ENCODE data around the gene SERPINE2. TPM values are rescaled to one million over a fixed set of nuclear protein-coding genes. Genes with fewer than 3 reads are reported as not detected.

The SERPINE2 gene
- total RNA-seq, 4 donors from 2014 or later: 7.0 to 16.5 (median 10.0) TPM

DNA sequence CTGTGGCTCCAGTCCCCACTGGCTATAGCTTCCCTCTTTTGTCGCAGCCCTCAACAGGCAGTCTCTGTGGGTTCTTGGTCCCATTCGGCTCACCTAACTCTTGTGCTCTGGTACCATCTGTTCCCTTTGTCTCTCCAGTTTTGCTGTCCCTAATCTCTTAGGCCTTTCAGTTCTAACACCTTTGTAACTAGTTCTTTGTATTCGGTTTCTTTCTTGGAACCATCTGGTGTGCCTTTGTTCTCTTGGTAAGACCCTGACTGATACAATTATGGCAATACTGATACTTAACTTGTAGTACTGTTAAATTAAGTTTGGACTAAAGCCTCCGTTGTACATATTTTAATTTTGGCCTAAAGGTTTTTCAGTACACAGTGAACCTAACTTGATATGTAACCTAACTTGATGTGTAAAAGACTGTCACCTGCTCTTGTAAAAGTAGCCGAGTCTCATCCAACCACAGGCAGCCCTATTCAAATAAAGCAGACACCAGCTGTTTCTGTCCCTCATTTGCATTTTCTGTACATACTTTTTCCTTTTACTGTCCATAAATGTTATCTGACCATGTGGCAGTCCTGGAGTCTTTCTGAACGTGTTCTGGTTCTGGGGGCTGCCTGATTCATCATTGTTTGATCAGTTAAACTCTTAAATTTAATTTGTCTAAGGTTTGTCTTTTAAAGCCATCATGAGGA, 86.7 kb downstream of the SERPINE2 start:
- Histone ChIP-seq H3K4me1 (peaks cover 7% of the 10 kb centered on the region), H3K27me3 (no peaks in the 10 kb centered on the region), H3K27ac (no peak overlapping the region), H3K9me3 (no peaks in the 10 kb centered on the region), H3K36me3 (no peaks in the 10 kb centered on the region), H3K4me3 (no peak overlapping the region)
- no peak for TF ChIP-seq POLR2AphosphoS5 (IDR thresholded peaks at IDR 0.05)
- TF ChIP-seq EP300 (IDR thresholded peaks at IDR 0.05): no peak
- no peak for TF ChIP-seq POLR2A (IDR thresholded peaks at IDR 0.05)
- TF ChIP-seq, protein P1, sequence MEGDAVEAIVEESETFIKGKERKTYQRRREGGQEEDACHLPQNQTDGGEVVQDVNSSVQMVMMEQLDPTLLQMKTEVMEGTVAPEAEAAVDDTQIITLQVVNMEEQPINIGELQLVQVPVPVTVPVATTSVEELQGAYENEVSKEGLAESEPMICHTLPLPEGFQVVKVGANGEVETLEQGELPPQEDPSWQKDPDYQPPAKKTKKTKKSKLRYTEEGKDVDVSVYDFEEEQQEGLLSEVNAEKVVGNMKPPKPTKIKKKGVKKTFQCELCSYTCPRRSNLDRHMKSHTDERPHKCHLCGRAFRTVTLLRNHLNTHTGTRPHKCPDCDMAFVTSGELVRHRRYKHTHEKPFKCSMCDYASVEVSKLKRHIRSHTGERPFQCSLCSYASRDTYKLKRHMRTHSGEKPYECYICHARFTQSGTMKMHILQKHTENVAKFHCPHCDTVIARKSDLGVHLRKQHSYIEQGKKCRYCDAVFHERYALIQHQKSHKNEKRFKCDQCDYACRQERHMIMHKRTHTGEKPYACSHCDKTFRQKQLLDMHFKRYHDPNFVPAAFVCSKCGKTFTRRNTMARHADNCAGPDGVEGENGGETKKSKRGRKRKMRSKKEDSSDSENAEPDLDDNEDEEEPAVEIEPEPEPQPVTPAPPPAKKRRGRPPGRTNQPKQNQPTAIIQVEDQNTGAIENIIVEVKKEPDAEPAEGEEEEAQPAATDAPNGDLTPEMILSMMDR (IDR thresholded peaks at IDR 0.05): no peak
- 83% methylated on average over 6 of the region's 6 CpGs for WGBS
- no peak for DNase-seq (ENCODE audit: low spot score in 2 of 2)

DNA sequence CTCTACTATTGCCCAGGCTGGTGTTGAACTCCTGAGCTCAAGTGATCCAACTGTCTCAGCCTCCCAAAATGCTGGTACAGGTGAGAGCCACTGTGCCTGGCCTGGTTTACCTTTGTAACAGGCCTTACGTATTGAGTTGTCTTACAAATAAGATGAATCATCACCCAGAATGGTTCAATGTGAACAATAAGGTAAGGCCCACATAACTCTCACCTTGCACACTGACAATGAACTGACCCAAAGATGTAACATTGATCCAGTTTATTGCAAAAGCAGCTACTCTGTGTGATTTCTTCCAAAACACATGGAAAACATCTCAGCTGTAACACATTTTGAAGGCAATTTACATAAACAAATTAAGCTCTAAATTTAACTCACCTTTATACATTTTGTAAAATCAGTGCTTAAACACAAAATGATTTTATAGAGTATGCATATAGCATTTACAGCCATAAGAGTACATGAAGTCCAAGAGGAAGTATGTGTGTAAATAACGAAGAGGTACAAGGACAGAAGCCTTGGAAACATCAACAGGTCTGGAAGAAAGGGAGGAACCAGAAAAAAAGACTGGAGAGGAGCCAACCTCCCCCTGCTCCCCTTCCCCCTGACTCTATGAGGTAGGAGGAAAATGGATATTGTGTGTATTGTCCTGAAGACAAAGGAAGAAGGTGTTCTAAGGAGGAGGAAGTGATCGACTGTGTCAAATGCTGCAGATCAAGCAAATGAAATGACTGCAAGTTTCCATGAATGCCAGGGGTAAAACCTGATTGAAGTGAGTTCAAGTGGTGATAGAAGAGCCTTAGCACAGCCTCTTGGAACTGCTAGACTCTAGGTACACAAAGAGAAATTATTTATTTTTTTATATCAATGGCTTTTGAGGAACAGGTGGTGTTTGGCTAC, 88.4 kb downstream of the SERPINE2 start:
- H3K27me3 ChIP-seq: no peaks in the 10 kb centered on the region
- no peaks in the 10 kb centered on the region for H3K36me3 ChIP-seq
- H3K9me3 ChIP-seq: no peaks in the 10 kb centered on the region
- H3K4me3 ChIP-seq: no peak overlapping the region
- DNase-seq (ENCODE audit: low spot score in 2 of 2): no peak
- WGBS: 76% methylated on average over 3 of the region's 3 CpGs
- no peak overlapping the region for H3K27ac ChIP-seq
- TF ChIP-seq, protein P1 (IDR thresholded peaks at IDR 0.05): no peak
- TF ChIP-seq POLR2AphosphoS5 (IDR thresholded peaks at IDR 0.05) (no peak), EP300 (IDR thresholded peaks at IDR 0.05) (no peak), POLR2A (IDR thresholded peaks at IDR 0.05) (no peak)
- peaks cover 3% of the 10 kb centered on the region for H3K4me1 ChIP-seq

DNA sequence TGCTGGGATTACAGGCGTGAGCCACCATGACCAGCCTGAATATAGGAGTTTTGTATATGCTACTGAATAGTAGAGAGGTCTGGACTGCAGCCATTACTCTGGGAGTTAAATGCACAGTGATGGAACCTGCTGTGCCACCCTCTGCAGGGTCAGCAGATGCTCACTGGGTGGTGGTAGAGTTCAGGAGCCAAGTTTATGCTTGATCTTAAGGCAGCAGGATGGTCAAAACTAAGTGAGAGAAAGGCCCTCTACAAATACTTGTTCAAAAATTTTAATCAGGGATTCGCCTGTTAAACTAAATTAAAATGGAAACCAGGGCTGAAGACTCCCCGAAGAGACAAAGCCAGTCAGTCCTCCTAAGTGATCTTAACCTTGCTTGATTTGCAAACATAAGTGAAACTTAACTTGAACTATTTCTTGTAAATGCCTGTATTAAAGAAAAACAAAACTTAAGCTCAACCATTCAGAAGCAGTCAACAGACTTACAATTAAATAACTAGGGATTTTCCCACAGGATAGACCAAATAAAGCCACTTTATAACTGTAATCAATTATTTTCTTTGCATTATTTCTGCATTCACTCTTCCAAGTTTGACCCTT, 89.7 kb downstream of the SERPINE2 start:
- Histone ChIP-seq H3K4me1 (peaks cover 7% of the 10 kb centered on the region), H3K4me3 (no peak overlapping the region), H3K27ac (no peak overlapping the region), H3K9me3 (no peaks in the 10 kb centered on the region), H3K27me3 (no peaks in the 10 kb centered on the region), H3K36me3 (no peaks in the 10 kb centered on the region)
- no peak for TF ChIP-seq POLR2A (IDR thresholded peaks at IDR 0.05)
- no peak for TF ChIP-seq POLR2AphosphoS5 (IDR thresholded peaks at IDR 0.05)
- TF ChIP-seq, protein P1 (IDR thresholded peaks at IDR 0.05): no peak
- TF ChIP-seq EP300 (IDR thresholded peaks at IDR 0.05): no peak
- 69% methylated on average over 3 of the region's 3 CpGs for WGBS
- DNase-seq (ENCODE audit: low spot score in 2 of 2): no peak

DNA sequence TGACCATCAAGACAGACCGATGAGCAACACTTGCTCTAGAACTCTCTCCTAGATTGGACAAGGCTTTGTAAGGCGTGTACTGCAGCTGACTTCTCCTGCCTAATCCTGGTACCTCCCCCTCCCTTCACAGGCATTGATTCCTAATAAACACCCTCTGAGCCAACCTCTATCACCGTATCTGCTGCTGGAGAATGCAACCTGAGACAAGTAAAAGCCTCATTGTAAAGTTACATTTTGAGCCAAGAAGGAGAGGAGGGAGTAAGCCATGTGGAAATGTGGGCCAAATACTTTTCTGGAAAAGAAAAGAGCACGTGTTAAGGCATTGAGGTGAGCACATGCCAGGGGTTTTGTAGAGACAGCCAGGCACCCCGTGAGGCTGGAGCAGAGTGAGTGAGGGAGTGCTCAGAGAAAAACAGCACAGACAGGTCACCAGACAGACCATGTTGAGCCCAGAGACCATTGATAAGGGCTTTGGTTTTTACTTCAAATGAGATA, 91.3 kb downstream of the SERPINE2 start:
- Histone ChIP-seq H3K4me3 (no peak overlapping the region), H3K27me3 (no peaks in the 10 kb centered on the region), H3K4me1 (peaks cover 20% of the 10 kb centered on the region), H3K9me3 (no peaks in the 10 kb centered on the region), H3K27ac (no peak overlapping the region), H3K36me3 (no peaks in the 10 kb centered on the region)
- TF ChIP-seq, protein P1 (IDR thresholded peaks at IDR 0.05): no peak
- TF ChIP-seq POLR2AphosphoS5 (IDR thresholded peaks at IDR 0.05): no peak
- no peak for TF ChIP-seq POLR2A (IDR thresholded peaks at IDR 0.05)
- WGBS: 35% methylated on average over 5 of the region's 5 CpGs
- no peak for DNase-seq (ENCODE audit: low spot score in 2 of 2)
